Activated T-helper 2 cell treated with anti-CD3 and anti-CD28 coated beads, Interferon-gamma antibody, Interleukin-2, Interleukin-4, amounts not matched to agents 10 μg/mL and 5 μg/mL and 100 μg/mL, durations not matched to agents 14 hours and 24 hours and 36 hours (primary cell): Measurements from ENCODE around the gene ARMC2. TPM values are rescaled to one million over a fixed set of nuclear protein-coding genes. Genes with fewer than 3 reads are reported as not detected.

Experiments
- DNase-seq: peaks from one replicate; pipeline ENCODE4 v3.0.0; 2021; ENCODE audit warnings: low spot score
- H3K27ac Mint-ChIP-seq: one replicate; pipeline ENCODE4 v1.8.0; 2021; ENCODE audit warnings: mixed read lengths
- H3K27me3 Mint-ChIP-seq: one replicate; pipeline ENCODE4 v1.8.0; 2021; ENCODE audit warnings: low read depth, mixed read lengths
- H3K36me3 Mint-ChIP-seq: one replicate; pipeline ENCODE4 v1.8.0; 2021; ENCODE audit warnings: low read depth, mixed read lengths
- H3K4me1 Mint-ChIP-seq: one replicate; pipeline ENCODE4 v1.8.0; 2021; ENCODE audit warnings: low read depth, mixed read lengths
- H3K4me3 Mint-ChIP-seq: one replicate; pipeline ENCODE4 v1.8.0; 2021; ENCODE audit warnings: low read depth, mild to moderate bottlenecking, moderate library complexity, mixed read lengths
- H3K9me3 Mint-ChIP-seq: one replicate; pipeline ENCODE4 v1.8.0; 2021; ENCODE audit warnings: mixed read lengths
- intact Hi-C: fragments of 100-400 bp; cut with micrococcal nuclease; formaldehyde crosslinking; loops from one replicate; pipeline ENCODE4 v1.15.1; 2023
- total RNA-seq: library from RNA; stranded (reverse); gene quantifications from 2 replicates; pipeline ENCODE4 v1.2.3, GENCODE V29; 2022

Gene ARMC2
- total RNA-seq, 1 donor from 2014 or later: 2.7 TPM

DNA sequence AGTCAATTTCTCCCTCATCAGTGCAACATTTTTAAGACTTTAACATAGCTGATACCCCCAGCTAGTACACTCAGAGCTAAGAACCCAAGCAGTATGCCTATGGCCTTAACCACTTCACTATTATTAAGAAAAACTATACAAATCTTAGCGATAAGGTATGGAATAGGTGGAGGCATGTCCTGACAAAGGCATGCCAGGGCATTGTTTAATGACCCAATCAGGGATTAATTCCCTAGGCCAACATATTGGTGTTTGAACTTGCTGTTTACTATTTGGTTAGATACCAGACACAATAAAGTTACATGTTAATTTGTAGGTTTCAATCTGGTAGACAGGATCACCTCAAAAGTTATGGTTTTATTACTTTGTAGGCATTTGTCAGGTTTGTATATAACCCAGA is 93.1 kb downstream of the ARMC2 start:
- Mint-ChIP-seq H3K4me1 (peaks cover 47% of the 10 kb centered on the region), H3K27me3 (no peaks in the 10 kb centered on the region), H3K4me3 (no peak overlapping the region), H3K36me3 (peaks cover 11% of the 10 kb centered on the region), H3K9me3 (peaks cover 11% of the 10 kb centered on the region), H3K27ac (no peak overlapping the region)
- no peak for DNase-seq
- intact Hi-C loops: no loop called here

DNA sequence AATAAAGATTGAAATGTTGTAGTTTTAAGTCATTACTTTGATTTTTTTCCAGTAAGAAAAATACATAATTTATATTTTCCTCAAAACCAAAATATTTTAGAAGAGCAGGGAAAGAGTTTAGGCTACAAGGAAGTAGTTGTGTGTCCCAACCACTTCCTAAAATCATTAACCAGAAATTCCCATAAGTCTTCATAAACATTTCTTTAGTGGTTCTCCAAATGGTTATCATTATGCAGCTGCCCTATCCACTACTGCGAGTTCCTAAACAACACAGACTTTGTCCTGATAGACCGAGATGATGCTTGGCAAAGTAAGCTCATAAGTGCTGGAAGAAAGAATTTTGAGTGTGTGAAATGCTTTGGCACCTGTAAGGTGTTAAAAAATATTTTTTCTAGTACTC is 93.6 kb downstream of the ARMC2 start:
- H3K27me3 Mint-ChIP-seq: no peaks in the 10 kb centered on the region
- DNase-seq: no peak
- H3K4me3 Mint-ChIP-seq: no peak overlapping the region
- intact Hi-C loops: loop anchor here (2.0 kb wide), 3 partner anchors 21 to 67 kb away; no protein-coding TSS in a partner anchor
- H3K36me3 Mint-ChIP-seq: peaks cover 11% of the 10 kb centered on the region
- no peak overlapping the region for H3K27ac Mint-ChIP-seq
- H3K4me1 Mint-ChIP-seq: peaks cover 53% of the 10 kb centered on the region
- H3K9me3 Mint-ChIP-seq: peaks cover 11% of the 10 kb centered on the region

DNA sequence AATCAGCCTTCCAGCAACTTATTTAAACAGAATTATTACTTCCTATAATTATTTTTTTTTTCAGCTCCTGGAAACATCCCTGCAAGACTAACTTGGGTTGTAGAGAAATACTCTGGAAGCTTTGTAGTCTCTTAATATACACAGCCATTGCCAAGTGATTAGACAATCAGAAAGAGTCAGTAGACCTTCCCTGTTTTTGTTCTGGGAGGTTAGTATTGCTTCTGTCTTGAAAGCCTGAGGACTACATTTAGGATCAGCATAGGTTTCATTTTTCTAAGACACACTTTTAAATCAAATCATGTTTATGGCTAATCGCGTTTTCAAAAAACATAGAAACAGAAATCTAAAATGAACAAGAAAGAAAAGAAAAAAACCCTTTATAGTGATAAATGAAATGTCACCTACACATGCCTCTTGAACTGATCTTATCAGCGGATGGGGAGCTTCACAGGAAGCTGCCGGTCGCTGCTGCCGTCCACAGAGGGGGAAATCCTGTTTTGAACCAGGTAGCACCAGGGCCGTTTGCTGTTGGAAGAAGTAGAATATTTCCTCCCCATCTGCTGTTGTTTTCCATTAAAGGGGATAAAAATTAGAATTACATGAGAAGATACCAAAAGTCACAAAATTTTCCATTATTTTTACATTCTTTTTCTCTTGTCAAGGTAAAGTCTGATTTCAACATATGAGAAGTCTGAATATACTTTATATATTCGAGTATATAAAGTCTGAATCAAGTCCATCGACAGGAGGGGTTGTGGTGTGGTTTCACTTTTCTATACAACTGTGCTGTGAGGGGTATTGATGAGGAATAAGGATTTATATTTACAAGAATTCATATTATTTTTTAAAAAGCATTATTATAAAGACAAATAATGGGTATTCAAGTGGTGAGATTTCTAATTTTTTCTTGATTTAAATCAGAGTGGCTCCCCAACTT is 94.6 kb downstream of the ARMC2 start:
- Mint-ChIP-seq H3K4me3 (peak overlapping the region; percentile 64), H3K27me3 (no peaks in the 10 kb centered on the region), H3K27ac (peak overlapping the region; percentile 84), H3K4me1 (peaks cover 59% of the 10 kb centered on the region), H3K36me3 (peaks cover 11% of the 10 kb centered on the region), H3K9me3 (peaks cover 11% of the 10 kb centered on the region)
- intact Hi-C loops: loop anchor here (2.0 kb wide), 3 partner anchors 22 to 66 kb away; no protein-coding TSS in a partner anchor
- peak; percentile 58 for DNase-seq

DNA sequence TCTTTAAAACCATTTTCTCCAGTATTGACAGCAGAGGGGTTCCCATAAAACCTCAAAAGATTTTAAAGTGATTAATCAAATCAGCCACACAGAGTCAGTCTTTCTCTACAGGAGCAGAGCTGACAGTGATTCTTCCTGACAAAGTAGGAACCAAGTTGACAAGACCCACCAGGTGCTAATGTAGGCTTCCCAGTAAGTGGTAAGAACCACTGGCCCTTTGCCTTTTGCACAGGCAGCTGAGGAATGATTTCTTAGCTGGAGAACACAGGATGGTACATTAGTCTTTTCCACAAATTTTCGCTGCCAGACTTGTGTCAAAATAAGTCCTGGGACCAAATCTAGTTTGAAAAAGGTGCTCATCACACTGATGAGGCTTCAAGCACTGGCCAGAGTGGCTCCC is 95.8 kb downstream of the ARMC2 start:
- no peak for DNase-seq
- no peak overlapping the region for H3K4me3 Mint-ChIP-seq
- H3K36me3 Mint-ChIP-seq: peaks cover 10% of the 10 kb centered on the region
- intact Hi-C loops: no loop called here
- H3K9me3 Mint-ChIP-seq: peaks cover 10% of the 10 kb centered on the region
- H3K27ac Mint-ChIP-seq: no peak overlapping the region
- peaks cover 64% of the 10 kb centered on the region for H3K4me1 Mint-ChIP-seq
- no peaks in the 10 kb centered on the region for H3K27me3 Mint-ChIP-seq

DNA sequence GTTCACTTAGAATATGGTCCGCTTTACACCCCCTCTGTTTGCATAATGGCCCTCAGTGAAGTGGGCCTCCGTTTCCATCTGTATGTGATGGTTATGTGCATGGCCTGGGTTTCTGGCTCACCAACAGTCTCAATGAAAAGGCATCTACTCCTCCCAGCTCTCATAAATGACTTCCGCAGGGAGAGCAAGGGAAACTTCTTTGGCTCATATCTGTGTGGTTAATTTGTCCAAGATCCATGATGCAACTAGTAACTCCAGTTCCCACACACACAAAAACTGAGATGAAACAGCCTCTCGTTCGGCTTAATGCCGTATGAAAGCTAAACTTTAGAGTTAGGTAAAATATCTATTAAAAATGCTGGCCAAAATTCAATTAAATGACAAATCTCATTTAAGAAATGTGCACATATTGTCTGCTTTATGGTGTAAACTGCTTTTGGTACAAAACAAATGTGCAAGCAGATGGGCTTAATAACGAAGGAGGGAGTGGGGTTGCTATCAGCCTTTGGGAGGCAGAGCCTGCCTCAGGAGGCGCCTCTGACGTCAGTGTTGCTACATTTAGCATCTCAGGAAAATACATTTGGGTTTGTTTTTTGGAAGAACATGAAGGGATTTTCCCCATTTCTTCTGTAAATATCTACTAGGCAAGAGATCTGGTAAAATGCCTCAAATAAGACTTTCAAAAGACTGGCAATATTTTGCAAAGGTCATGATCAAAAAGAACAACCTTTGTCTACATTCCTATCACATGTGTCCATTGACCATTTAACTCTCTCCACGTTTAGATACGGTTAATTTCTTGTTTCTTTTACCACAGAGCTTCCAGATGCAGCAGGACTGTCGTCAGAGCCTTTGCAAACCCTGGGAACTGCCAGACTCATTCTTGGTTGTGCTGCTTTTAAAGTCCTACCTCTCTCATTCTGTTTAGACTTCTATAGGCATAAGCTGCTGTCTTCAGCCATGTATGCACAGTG is 96.8 kb downstream of the ARMC2 start:
- Mint-ChIP-seq H3K27ac (peak overlapping the region; percentile 20), H3K9me3 (peaks cover under 1% of the 10 kb centered on the region), H3K36me3 (peaks cover 6% of the 10 kb centered on the region), H3K4me1 (peaks cover 60% of the 10 kb centered on the region), H3K27me3 (no peaks in the 10 kb centered on the region), H3K4me3 (no peak overlapping the region)
- intact Hi-C loops: no loop called here
- DNase-seq: no peak

DNA sequence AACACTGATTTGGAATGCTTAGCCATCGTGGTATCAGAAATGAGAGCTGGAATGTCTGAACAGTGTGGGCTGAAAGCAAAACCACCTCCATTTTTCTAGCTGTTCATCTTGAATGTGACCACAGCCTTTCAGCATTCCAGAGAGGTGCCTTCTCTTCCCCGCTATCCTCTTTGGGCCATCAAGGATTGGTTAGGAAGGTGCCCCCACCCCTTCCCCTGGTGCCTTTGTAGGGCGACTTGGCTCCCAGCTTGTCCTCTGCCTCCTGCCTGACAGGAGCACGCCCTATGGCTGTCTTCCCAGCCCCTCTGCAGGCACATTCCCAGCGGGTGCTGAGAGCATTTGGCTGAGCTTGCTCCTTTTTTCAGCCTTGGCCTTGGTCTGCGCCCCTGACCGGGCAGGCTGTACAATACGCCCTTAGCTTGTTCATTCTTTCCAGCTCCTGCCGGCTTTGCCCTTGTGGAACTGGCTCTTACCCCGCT is 97.5 kb downstream of the ARMC2 start:
- no peak overlapping the region for H3K4me3 Mint-ChIP-seq
- no peaks in the 10 kb centered on the region for H3K27me3 Mint-ChIP-seq
- H3K36me3 Mint-ChIP-seq: peaks cover 6% of the 10 kb centered on the region
- H3K4me1 Mint-ChIP-seq: peaks cover 60% of the 10 kb centered on the region
- no peak overlapping the region for H3K27ac Mint-ChIP-seq
- H3K9me3 Mint-ChIP-seq: no peaks in the 10 kb centered on the region
- DNase-seq: no peak
- intact Hi-C loops: no loop called here

DNA sequence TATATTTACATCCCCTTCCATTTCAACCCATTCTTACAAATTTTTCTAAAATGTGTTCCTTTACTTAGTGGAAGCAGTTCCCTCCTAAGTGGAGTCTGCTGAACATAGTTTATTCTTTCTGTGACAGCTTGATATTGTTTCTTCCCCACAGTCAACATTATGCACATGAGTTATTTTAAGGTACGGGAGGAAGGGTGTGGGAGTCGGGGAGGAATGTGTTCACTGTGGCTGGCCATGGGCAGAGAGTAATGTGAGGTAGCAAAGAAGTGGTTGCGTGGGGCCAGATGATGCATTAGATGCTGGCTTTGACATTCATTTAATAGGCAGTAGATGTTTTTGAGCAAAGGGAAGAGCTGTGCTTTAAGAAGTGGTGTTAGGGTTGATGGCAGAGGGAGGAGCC is 98.5 kb downstream of the ARMC2 start:
- no peak overlapping the region for H3K4me3 Mint-ChIP-seq
- no peak for DNase-seq
- no peaks in the 10 kb centered on the region for H3K27me3 Mint-ChIP-seq
- H3K27ac Mint-ChIP-seq: peak overlapping the region; percentile 73
- H3K9me3 Mint-ChIP-seq: no peaks in the 10 kb centered on the region
- no peaks in the 10 kb centered on the region for H3K36me3 Mint-ChIP-seq
- peaks cover 55% of the 10 kb centered on the region for H3K4me1 Mint-ChIP-seq
- intact Hi-C loops: no loop called here

DNA sequence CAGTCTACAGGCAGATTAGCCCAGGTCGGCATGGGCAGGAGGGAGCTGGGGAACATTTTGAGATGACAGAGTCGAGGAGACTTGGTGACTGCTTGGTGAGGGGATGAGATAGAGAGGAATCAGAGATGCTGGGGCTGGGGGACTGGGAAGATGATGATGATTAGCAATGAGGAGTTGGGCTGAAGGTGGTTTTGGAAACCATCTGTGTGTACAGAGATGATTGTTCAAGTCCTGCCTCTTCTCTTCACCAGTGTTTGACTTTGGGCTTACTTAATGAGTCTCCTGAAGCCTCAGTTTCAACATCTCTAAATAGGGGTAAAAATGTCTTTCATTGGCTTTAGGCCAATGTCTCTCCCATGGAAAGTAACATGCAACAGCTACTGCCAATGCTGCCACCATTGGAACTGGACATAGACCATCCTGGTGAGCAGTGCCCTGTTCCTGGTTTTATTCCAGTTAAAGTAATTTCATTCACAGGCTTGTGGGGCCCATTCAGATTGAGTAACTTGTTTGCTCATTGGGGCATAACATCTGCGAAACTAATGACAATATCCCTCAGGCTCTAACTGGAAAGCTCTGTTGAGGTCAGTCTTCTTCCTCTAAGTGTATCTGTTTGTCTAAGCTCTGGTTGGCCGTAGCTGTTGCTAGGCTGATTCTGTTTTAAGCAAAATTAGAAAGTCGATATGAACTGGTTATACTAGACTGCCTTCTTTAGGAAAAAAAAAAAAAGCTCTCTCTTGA is 99.1 kb downstream of the ARMC2 start:
- intact Hi-C loops: no loop called here
- Mint-ChIP-seq H3K9me3 (no peaks in the 10 kb centered on the region), H3K27ac (peak overlapping the region; percentile 73), H3K27me3 (no peaks in the 10 kb centered on the region), H3K36me3 (no peaks in the 10 kb centered on the region), H3K4me3 (no peak overlapping the region), H3K4me1 (peaks cover 50% of the 10 kb centered on the region)
- DNase-seq: no peak

DNA sequence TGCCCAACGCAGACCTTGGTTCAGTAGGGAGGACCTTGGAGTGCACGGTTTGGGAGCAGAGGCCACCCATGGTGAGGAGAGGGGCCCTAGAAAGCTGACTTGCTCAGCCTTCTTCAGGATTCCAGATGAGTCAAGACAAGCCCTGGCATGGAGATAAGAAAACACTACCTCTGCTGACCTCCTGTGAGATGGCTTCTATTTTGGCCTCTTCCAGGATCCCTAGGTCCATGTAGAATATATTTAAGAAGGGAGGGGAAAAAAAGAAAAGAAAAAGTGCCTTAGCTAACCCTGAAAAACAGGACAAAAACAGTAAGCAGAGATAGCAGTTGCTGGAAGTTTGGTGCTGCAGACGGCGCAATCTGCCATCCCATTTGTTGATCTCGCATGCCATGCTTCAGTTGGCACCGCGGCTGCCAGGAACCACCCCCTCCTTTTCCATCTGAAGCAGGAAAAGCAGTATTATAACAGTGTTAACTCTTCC is 100.0 kb downstream of the ARMC2 start:
- intact Hi-C loops: no loop called here
- no peak for DNase-seq
- Mint-ChIP-seq H3K9me3 (no peaks in the 10 kb centered on the region), H3K27ac (no peak overlapping the region), H3K27me3 (no peaks in the 10 kb centered on the region), H3K36me3 (no peaks in the 10 kb centered on the region), H3K4me3 (no peak overlapping the region), H3K4me1 (peaks cover 41% of the 10 kb centered on the region)

DNA sequence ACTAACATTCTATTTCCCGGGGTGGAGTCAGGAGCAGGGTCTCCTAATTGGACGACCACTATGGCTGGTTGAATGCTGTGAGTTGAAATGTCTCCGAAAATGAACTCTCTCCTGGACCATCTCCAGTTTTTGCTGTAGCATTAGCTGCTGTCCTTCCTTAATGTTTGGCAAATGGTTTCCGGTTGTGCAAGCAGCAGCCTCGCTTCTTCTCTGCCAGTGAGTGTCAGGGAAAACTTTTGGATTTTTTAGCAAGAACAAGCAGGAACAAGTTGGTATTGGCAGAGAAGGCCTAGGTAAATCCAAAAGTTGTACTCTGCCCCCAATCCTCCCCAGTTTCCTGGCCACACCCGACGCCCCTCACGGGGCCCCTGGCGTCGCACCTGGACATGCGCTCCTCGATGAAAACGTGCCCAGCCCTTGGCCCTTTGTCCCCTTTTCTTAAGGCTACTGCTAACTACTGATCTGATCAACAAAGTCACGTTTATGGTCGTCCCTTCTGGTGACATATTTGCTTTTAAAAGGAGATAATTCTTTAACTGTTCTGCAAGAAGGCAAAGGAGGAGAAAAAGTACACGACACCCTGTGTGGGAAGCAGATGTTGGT is 103.2 kb downstream of the ARMC2 start:
- intact Hi-C loops: no loop called here
- H3K4me1 Mint-ChIP-seq: peaks cover 31% of the 10 kb centered on the region
- H3K9me3 Mint-ChIP-seq: no peaks in the 10 kb centered on the region
- H3K27ac Mint-ChIP-seq: no peak overlapping the region
- no peak overlapping the region for H3K4me3 Mint-ChIP-seq
- H3K27me3 Mint-ChIP-seq: no peaks in the 10 kb centered on the region
- DNase-seq: no peak
- H3K36me3 Mint-ChIP-seq: no peaks in the 10 kb centered on the region

DNA sequence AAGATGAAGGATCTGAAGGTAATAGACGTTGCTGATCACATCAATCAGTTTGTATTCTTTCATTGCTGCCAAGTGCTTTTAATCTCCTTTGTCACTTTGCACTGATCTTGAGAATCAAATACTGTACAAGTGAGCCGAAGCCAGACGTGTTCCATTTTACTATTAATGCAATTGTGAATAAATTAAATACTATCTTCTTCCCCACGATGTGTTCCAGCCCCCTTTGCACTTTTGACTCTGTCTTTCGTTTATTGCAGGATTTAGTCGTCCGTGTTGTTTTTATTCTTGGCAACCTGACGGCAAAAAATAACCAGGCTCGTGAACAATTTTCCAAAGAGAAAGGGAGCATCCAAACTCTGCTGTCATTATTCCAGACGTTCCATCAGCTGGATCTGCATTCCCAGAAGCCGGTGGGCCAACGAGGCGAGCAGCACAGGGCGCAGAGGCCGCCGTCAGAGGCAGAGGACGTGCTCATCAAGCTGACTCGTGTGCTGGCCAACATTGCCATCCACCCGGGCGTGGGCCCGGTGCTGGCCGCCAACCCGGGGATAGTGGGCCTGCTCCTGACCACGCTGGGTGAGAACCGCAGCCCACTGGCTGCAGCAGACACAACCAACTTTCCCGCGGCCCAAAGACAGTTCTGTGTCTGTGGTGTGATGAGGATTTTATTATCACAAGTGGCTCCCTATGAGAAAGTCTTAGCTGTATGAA is 104.7 kb downstream of the ARMC2 start:
- DNase-seq: no peak
- no peak overlapping the region for H3K4me3 Mint-ChIP-seq
- no peaks in the 10 kb centered on the region for H3K9me3 Mint-ChIP-seq
- intact Hi-C loops: no loop called here
- no peaks in the 10 kb centered on the region for H3K36me3 Mint-ChIP-seq
- H3K4me1 Mint-ChIP-seq: peaks cover 21% of the 10 kb centered on the region
- no peaks in the 10 kb centered on the region for H3K27me3 Mint-ChIP-seq
- no peak overlapping the region for H3K27ac Mint-ChIP-seq
